ENCODE results near the gene ACTL7B.

The ACTL7B gene

DNA sequence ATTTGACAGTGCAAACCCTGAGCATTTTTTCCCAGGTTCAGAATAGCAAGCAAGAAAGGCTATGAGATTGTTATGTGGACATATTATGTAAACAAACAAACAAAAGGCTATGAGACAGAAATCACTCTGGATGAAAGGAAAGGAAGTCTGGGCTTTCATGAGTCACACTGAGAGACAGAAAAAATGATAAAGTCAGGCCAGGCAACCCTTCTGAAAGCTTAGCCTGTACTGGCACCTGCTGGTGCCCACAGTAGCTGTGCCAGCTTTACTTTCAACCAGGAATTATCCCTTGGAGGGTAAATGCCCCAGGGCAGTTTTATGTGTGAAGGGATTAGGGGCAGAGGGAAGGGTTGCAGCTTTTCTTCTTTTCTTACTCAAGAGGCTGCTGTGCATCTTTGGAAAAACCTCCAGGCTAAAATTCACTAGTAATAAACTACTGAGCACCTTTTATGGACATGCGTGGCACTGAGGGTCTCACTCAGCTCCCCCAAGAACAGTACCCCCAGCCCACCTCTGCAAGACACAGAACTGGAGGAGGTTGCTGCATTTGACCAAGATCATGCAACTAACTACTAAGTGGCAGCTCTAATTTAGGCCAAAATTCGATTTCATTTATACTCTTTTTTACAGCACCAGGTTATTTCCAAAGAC lies 41.7 kb downstream of the ACTL7B start:
- TF ChIP-seq POLR2AphosphoS5 (IDR thresholded peaks at IDR 0.05; ENCODE audit: low read depth, low read length) (no peak), TAF1 (IDR thresholded peaks at IDR 0.05; ENCODE audit: borderline replicate concordance, low read depth, low read length) (no peak), POLR2A (IDR thresholded peaks at IDR 0.05; ENCODE audit: low read depth, low read length) (no peak)

DNA sequence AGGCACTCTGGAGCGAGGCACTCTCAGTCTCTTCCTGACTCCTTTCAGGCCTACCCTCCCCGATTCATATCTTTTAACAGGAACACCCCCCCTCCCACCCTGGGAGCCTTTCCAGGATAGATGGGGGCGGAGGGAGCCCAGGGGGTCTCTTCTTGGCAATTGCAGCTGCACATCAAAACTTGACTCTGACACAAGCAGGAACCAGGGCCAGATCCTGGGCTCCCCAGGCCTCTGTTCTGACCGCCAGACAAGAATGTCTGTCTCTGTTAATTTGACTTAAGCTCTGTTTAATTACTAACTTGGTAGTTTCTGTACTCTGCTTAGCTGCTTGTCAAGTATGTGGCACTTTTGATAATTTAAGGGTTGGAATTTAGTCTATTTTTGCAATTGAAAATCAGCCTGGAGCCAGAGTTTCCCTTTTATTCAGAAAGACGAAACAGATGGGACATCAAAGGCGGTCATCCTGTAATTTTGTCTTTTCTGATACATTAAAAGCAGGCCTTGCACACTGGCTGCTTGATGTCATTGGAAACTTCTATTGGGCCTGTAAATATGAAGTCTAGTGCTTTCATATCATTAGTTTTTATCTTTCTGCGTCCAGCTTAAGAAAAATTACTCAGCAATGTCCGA lies 43.3 kb downstream of the ACTL7B start:
- FAIRE-seq = no peak
- no peak for TF ChIP-seq TAF1 (IDR thresholded peaks at IDR 0.05; ENCODE audit: borderline replicate concordance, low read depth, low read length)
- TF ChIP-seq POLR2AphosphoS5 (IDR thresholded peaks at IDR 0.05; ENCODE audit: low read depth, low read length) = no peak
- no peak for TF ChIP-seq POLR2A (IDR thresholded peaks at IDR 0.05; ENCODE audit: low read depth, low read length)
- no peak for DNase-seq (ENCODE audit: insufficient read length)

More for the DNA sequence above, 41.7 kb downstream of the ACTL7B start:
- DNase-seq (ENCODE audit: insufficient read length) (no peak), FAIRE-seq (no peak)

GRCh38 chr9:108811944-108812343 lies 43.8 kb downstream of the ACTL7B start:
- FAIRE-seq (no peak), DNase-seq (ENCODE audit: insufficient read length) (no peak)
- no peak for TF ChIP-seq POLR2AphosphoS5 (IDR thresholded peaks at IDR 0.05; ENCODE audit: low read depth, low read length)
- no peak for TF ChIP-seq TAF1 (IDR thresholded peaks at IDR 0.05; ENCODE audit: borderline replicate concordance, low read depth, low read length)
- TF ChIP-seq POLR2A (IDR thresholded peaks at IDR 0.05; ENCODE audit: low read depth, low read length) = no peak

DNA sequence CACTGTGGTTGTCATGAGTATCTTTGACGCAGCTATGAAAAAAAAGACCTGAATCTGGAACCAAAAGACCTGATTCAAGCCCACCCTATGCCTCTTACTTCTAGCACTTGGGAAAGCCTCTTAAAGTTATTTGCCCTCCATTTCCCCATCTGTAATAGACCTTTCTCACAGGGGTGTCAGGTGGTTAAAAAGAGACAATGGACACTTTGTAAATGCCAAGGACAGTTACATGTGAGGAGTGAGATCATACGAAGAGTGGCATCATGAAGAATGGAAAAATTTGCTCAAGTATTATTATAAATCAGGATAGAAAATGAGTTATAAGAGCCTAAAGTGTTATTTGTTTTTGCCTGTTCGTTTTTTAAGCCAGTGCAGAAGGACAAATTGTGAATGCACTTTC lies 46.5 kb downstream of the ACTL7B start:
- DNase-seq (ENCODE audit: insufficient read length) = no peak
- FAIRE-seq = no peak
- TF ChIP-seq POLR2AphosphoS5 (IDR thresholded peaks at IDR 0.05; ENCODE audit: low read depth, low read length) (no peak), POLR2A (IDR thresholded peaks at IDR 0.05; ENCODE audit: low read depth, low read length) (no peak), TAF1 (IDR thresholded peaks at IDR 0.05; ENCODE audit: borderline replicate concordance, low read depth, low read length) (no peak)

Measured in GM12892 (cell line).